HG03097 (cell line): Measurements from ENCODE around the gene PWP2.

Source experiments
- ATAC-seq: cut with Tn5 transposase; IDR thresholded peaks from one replicate; pipeline ENCODE4 v1.9.1; 2021; ENCODE audit not compliant: unreplicated experiment, low FRiP score

Gene PWP2

GRCh38 chr21:44107026-44107501, at the start of gene PWP2:
PWP2 (plus strand) TSS chr21:44107399; CDS start chr21:44107417, 18 bp downstream.
- ATAC-seq = peak; percentile 86

- ATAC-seq = no peak
Measured at GRCh38 chr21:44057960-44058651, 49.1 kb upstream of the PWP2 start.

DNA sequence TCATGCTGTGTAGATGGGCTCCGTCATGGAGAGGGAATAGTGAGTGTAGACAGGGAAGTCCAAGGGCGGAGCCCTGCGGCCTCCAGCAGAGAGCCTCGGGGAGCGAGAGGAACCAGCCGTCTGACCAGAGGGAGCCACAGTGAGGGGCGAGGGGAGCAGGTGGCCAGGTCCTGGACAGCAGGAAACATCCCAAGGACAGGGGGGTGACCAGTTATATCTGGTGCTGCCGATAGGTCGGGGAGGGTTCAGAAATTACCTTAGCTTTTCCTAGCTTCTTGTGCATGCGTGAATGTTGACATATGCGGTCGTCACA, 48.6 kb upstream of the PWP2 start:
- ATAC-seq = no peak

GRCh38 chr21:44058981-44059380, 48.2 kb upstream of the PWP2 start:
- no peak for ATAC-seq

DNA sequence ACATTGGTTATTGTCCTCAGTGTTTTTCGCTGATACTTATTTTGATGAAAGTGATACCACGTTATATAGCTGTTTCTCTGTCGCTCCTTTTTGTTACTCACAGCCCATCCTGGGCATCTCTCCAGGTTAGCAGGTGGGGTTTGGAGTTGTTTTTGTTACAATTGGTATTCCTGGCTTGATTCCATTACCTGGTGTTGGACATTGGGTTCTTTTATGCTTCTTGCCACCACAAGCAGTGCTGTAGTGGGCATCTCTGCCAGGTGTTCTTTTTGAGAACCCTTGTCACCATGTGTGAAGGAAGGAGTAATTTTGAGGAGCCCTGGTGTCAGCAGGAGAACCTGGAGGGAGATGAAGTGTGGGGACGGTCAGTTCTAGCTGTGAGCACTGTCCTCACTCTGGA, 47.5 kb upstream of the PWP2 start:
- ATAC-seq = no peak

GRCh38 chr21:44062380-44062779, 44.8 kb upstream of the PWP2 start:
- no peak for ATAC-seq

GRCh38 chr21:44063151-44063912, 43.9 kb upstream of the PWP2 start:
- no peak for ATAC-seq

- no peak for ATAC-seq
Measured at GRCh38 chr21:44064852-44065403, 42.3 kb upstream of the PWP2 start.

- ATAC-seq = no peak
Measured at GRCh38 chr21:44065428-44065827, 41.8 kb upstream of the PWP2 start.

DNA sequence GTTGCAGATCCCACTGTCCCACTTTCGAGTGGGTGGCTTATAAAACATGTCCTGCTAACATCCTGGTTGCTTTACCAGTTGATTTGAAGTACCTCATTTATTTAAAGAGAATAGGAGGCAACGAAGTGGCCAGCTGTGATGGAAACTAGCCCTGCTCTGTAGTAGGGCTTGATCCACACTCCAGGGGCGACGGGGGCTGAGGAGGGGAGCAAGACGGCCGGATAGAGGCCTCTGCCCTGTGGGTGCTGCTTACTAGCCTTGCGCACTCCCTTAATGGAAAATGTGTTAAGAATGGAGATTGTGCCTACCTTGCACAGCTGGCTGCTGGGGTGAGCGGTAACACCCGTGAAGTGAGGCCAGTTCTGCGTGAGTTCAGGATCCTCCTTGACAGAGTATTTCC, 41.1 kb upstream of the PWP2 start:
- no peak for ATAC-seq

GRCh38 chr21:44067011-44067839, 40.0 kb upstream of the PWP2 start:
- ATAC-seq = no peak

- ATAC-seq = no peak
Measured at GRCh38 chr21:44070391-44070790, 36.8 kb upstream of the PWP2 start.

DNA sequence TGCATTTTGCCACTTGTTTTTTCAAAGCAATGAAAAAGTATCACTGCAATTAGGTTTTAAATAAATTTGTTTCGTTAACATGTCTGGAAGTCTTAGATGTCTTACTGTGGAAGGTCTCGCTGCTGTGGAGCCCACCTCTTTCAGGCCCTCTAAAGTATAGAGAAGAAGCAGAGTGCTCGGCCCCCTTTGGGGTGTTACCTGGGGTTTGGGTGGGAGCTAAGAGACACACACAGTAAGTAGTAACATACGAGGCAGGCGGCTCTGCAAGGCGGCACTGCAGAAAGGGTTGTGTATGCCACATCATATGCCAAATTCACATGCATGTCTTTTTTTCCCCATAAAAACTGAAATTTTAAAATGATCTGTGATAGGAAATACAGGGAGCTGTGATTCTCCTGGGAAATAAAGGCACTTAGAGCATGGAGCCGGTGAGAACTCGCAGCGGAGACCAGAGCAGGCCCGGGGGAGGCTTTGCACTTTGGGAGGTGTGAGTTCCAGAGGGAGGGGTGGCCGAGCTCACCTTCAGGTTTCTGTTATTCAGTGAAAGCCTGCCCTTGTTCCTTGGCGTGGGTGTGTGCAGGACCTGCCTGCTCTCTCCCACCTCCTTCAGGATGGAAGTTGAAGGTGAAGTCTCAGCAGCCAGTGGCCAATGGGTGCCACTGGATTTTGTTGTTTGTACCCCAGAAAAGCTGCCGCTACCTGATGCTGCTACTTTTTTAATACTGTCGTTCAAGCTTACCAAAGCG, 35.7 kb upstream of the PWP2 start:
- no peak for ATAC-seq

DNA sequence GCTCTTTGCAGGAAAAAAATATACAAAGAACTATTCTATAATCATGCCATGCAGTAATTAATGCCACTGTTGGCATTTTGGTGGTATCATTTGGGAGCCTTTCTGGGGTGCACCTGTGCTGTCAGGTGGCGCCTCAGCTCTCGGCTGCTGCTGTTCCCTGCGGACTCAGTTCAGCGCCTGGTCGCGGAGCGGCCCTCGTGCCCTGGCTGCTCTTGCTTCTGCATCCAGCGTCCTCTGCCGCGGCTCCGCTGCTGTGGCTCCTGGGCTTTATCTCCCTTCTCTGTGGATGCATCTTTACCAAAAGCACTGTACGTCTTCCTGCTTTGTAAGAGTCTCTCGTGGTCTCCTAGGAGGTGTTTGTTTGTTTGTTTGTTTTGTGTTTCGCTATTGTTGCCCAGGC, 35.1 kb upstream of the PWP2 start:
- ATAC-seq = no peak

- ATAC-seq = no peak
Measured at GRCh38 chr21:44074315-44074958, 32.8 kb upstream of the PWP2 start.

GRCh38 chr21:44076316-44076715, 30.9 kb upstream of the PWP2 start:
- ATAC-seq = no peak

DNA sequence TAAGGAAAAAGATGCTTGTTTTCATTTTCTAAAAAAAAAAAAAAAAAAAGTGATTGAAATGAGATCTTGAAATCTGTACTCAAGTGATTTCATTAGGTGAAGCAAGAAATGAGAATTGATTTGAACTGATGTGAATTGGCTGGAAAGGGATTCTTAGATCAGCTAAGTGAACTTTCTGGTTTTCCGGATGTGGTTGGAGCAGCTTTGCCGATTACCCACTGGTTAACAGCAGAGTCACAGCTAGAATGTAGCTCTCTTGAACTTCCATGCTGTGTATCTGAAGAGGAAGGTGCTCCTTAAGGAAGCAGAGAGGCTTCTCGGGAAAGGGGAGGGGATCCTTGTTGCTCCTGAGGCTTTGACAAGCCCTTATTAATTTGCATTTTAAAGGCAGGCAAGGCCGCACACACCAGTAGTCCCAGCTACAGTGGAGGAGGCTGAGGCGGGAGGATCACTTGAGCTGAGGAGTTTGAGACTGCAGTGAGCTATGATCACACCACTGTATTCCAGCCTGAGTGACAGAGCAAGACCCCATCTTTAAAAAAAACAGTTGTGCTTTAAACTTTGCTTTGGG, 28.7 kb upstream of the PWP2 start:
- no peak for ATAC-seq

DNA sequence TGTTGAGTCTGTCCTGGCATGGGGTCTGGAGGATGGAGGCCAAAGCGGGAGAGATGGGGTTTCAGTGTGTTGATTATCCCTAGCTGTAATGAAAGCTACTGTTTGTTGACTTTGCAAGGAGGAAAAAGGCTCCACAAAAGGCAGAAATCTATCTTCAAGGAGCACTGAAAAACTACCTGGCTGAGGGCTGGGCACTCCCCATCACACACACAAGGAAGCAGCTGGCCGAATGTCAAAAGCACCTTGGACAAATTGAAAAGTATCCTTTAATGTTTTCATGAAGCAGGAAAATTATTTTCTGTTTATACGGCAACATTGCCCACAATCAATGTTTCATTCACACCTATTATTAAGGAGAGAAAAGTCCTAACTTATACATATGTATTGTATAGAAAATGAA, 27.8 kb upstream of the PWP2 start:
- ATAC-seq = no peak

GRCh38 chr21:44079846-44080245, 27.4 kb upstream of the PWP2 start:
- no peak for ATAC-seq
